HCT116 (cell line): Measurements from ENCODE around the gene CDKL2. TPM values are rescaled to one million over a fixed set of nuclear protein-coding genes. Genes with fewer than 3 reads are reported as not detected.
"Not testable (repeated sequence)": the region's sequence is repeated elsewhere in the genome, so short reads cannot be mapped to it uniquely, and the experiment has no call there.

Experiments
- ATAC-seq: fragments of 200-7000 bp; cut with Tn5 transposase; 2 replicates; pipeline ENCODE4 v1.9.1; 2020; ENCODE audit warnings: mild to moderate bottlenecking, moderate library complexity
- BruUV-seq: library from RNA; stranded (reverse); fragments of 400-500 nt; replicated peaks from 2 replicates; lab custom pipeline; 2021; lab: Mats Ljungman, UMichigan
- CTCF ChIA-PET: fragments of 300-600 bp; sonication (Branson Sonifier 250); formaldehyde crosslinking; loops from one replicate; lab custom pipeline; 2021; ENCODE audit warnings: antibody characterized with exemption; lab: Charles Lee
- POLR2A ChIA-PET: fragments of 300-600, 350-600 bp; sonication (Branson Sonifier 250); formaldehyde crosslinking; loops from one replicate; lab custom pipeline; 2021; ENCODE audit warnings: antibody characterized with exemption; lab: Charles Lee
- RAD21 ChIA-PET, 2 experiments: fragments of 300-600 bp; sonication (Branson Sonifier 250); formaldehyde crosslinking; loops; one replicate each; lab custom pipeline; 2023; ENCODE audit warnings: low total read pairs in 2 of 2; ENCODE audit not compliant: uncharacterized antibody in 2 of 2, unreplicated experiment in 2 of 2, low non-redundant PET in 1 of 2; lab: Charles Lee
- DNase-seq: peaks from one replicate; pipeline ENCODE4 v3.0.0-alpha.2; 2010; ENCODE audit warnings: low read depth, low spot score
- H2AFZ ChIP-seq: fragments of 200-600 bp; shearing (Covaris generic), sonication (generic); 2 replicates; pipeline ENCODE4 v1.6.1; 2017; ENCODE audit warnings: low read depth, mixed run types, mixed read lengths, antibody characterized with exemption, low read length; ENCODE audit not compliant: poor library complexity, severe bottlenecking
- H3K27ac ChIP-seq: 2 replicates; pipeline ENCODE4 v1.5.1; 2012; ENCODE audit warnings: low read depth, low read length
- H3K27me3 ChIP-seq: fragments of 200-600 bp; sonication (generic); 2 replicates; pipeline ENCODE4 v1.6.1; 2016; ENCODE audit warnings: mixed run types, low read length, mixed read lengths; ENCODE audit not compliant: insufficient read depth
- H3K36me3 ChIP-seq, 2 experiments: fragments of 200-500 bp in 1 of 2; fragments of 200-600 bp in 1 of 2; sonication (Bioruptor generic) in 1 of 2; sonication (generic) in 1 of 2; 2 replicates each; pipeline versions ENCODE4 v1.5.1 to v1.6.1; 2014 to 2016; ENCODE audit warnings: low read length in 2 of 2, inconsistent platforms in 1 of 2, mixed read lengths in 1 of 2, mixed run types in 1 of 2; ENCODE audit not compliant: insufficient read depth in 2 of 2, control insufficient read depth in 1 of 2
- H3K4me1 ChIP-seq, 2 experiments: fragments of 200-600 bp in 1 of 2; sonication (generic) in 1 of 2; 2 replicates each; pipeline versions ENCODE4 v1.5.1 to v1.6.1; 2012 to 2017; ENCODE audit warnings: low read length in 2 of 2, inconsistent platforms in 1 of 2, mild to moderate bottlenecking in 1 of 2, mixed read lengths in 1 of 2, mixed run types in 1 of 2, moderate library complexity in 1 of 2; ENCODE audit not compliant: insufficient read depth in 2 of 2, control insufficient read depth in 1 of 2
- H3K4me2 ChIP-seq: fragments of 200-600 bp; sonication (generic); 2 replicates; pipeline ENCODE4 v1.6.1; 2017; ENCODE audit warnings: mixed run types, low read length, mixed read lengths
- H3K4me3 ChIP-seq, 2 experiments: fragments of 200-600 bp in 1 of 2; sonication (generic) in 1 of 2; replicated peaks in 1 of 2; 2 replicates each; pipeline ENCODE4 v1.5.1; 2011 to 2016; ENCODE audit warnings: low read length in 2 of 2, control low read depth in 1 of 2, low read depth in 1 of 2, mild to moderate bottlenecking in 1 of 2, mixed read lengths in 1 of 2, mixed run types in 1 of 2
- H3K79me2 ChIP-seq: fragments of 200-600 bp; sonication (generic); 2 replicates; pipeline ENCODE4 v1.6.1; 2017; ENCODE audit warnings: mild to moderate bottlenecking, mixed run types, low read length, moderate library complexity, mixed read lengths; ENCODE audit not compliant: insufficient read depth
- H3K9ac ChIP-seq: fragments of 200-600 bp; sonication (generic); 2 replicates; pipeline ENCODE4 v1.6.1; 2016; ENCODE audit warnings: low read length, mixed read lengths
- H3K9me2 ChIP-seq: fragments of 200-600 bp; sonication (generic), shearing (Covaris generic); 2 replicates; pipeline ENCODE4 v1.6.1; 2017; ENCODE audit warnings: mixed run types, mild to moderate bottlenecking, moderate library complexity; ENCODE audit not compliant: insufficient read depth
- H3K9me3 ChIP-seq, 2 experiments: fragments of 200-500 bp in 1 of 2; fragments of 200-600 bp in 1 of 2; sonication (Bioruptor generic) in 1 of 2; sonication (generic) in 1 of 2; 2 replicates each; pipeline ENCODE4 v1.6.1; 2014 to 2017; ENCODE audit warnings: low read length in 2 of 2, mixed read lengths in 2 of 2, inconsistent platforms in 1 of 2, low read depth in 1 of 2, mild to moderate bottlenecking in 1 of 2, mixed run types in 1 of 2, moderate library complexity in 1 of 2; ENCODE audit not compliant: control insufficient read depth in 1 of 2, insufficient read depth in 1 of 2
- H4K20me1 ChIP-seq: fragments of 200-600 bp; sonication (generic), shearing (Covaris generic); 2 replicates; pipeline ENCODE4 v1.6.1; 2017; ENCODE audit warnings: mixed run types, mild to moderate bottlenecking, moderate library complexity; ENCODE audit not compliant: insufficient read depth
- CBX3 ChIP-seq: IDR thresholded peaks from 2 replicates; pipeline ENCODE4 v1.6.1; 2012; ENCODE audit warnings: low read depth
- EGR1 ChIP-seq: IDR thresholded peaks from 2 replicates; pipeline ENCODE4 v1.6.1; 2012; ENCODE audit warnings: low read depth
- ELF1 ChIP-seq: IDR thresholded peaks from 2 replicates; pipeline ENCODE4 v1.6.1; 2012; ENCODE audit warnings: low read depth, borderline replicate concordance
- EZH2 ChIP-seq: fragments of 200-600 bp; sonication (generic); IDR thresholded peaks from 2 replicates; pipeline ENCODE4 v1.6.1; 2017; ENCODE audit warnings: antibody characterized with exemption, mixed run types
- JUND ChIP-seq: IDR thresholded peaks from 2 replicates; pipeline ENCODE4 v1.6.1; 2012
- POLR2AphosphoS5 ChIP-seq: IDR thresholded peaks from 2 replicates; pipeline ENCODE4 v1.6.1; 2011; ENCODE audit warnings: mild to moderate bottlenecking, low read depth, low read length, moderate library complexity
- RAD21 ChIP-seq: IDR thresholded peaks from 2 replicates; pipeline ENCODE4 v1.6.1; 2012; ENCODE audit warnings: low read depth, mild to moderate bottlenecking
- SIN3A ChIP-seq: IDR thresholded peaks from 2 replicates; pipeline ENCODE4 v1.6.1; 2012; ENCODE audit warnings: low read depth
- SP1 ChIP-seq: IDR thresholded peaks from 2 replicates; pipeline ENCODE4 v1.6.1; 2012; ENCODE audit warnings: low read depth
- ZBTB33 ChIP-seq: IDR thresholded peaks from 2 replicates; pipeline ENCODE4 v1.6.1; 2011; ENCODE audit warnings: mild to moderate bottlenecking, low read length, moderate library complexity; ENCODE audit not compliant: insufficient replicate concordance; ENCODE audit errors: extremely low read depth
- ZNF274 ChIP-seq: fragments of 200-500 bp; sonication (Bioruptor generic); IDR thresholded peaks from 2 replicates; pipeline ENCODE4 v1.6.1; 2014; ENCODE audit warnings: mild to moderate bottlenecking, low read depth, low read length, inconsistent platforms
- intact Hi-C: fragments of 100-400 bp; cut with micrococcal nuclease; formaldehyde crosslinking; loops from 2 replicates; pipeline ENCODE4 v1.10.0; 2022
- total RNA-seq: library from RNA; stranded (reverse); gene quantifications from one replicate; pipeline ENCODE4 v1.2.1, GENCODE V29; 2021; ENCODE audit not compliant: unreplicated experiment
- TF ChIP-seq, protein P1 (sequence below): IDR thresholded peaks from 2 replicates; pipeline ENCODE4 v1.6.1; 2012

CDKL2 gene
- total RNA-seq, 1 experiment from 2014 or later, result 1.2 TPM

- Histone ChIP-seq H3K9me3 (no peaks in the 10 kb centered on the region), H3K79me2 (peaks cover 96% of the 10 kb centered on the region), H3K27me3 (no peaks in the 10 kb centered on the region), H3K4me2 (no peak overlapping the region), H3K36me3 (no peaks in the 10 kb centered on the region), H3K27ac (no peak overlapping the region), H3K9ac (no peak overlapping the region), H3K4me1 (peaks cover 2 to 14% of the 10 kb centered on the region in 2 experiments; a peak in 3 of 4 replicates), H3K9me2 (no peaks in the 10 kb centered on the region), H2AFZ (no peak overlapping the region), H3K4me3 (no peak overlapping the region), H4K20me1 (peaks cover 35% of the 10 kb centered on the region)
- intact Hi-C loops, result no loop called here
- DNase-seq, result no peak
- RAD21 ChIA-PET, result no interaction called here
- CTCF ChIA-PET, result no interaction called here
- TF ChIP-seq RAD21 (no peak), CBX3 (no peak)
- no peak for ATAC-seq
- BruUV-seq, result no TSS peak
- POLR2A ChIA-PET, result interaction anchor here (1.0 kb wide), 1 partner anchor 14 kb away, joined by 3 read pairs; no protein-coding TSS in a partner anchor
Measured at GRCh38 chr4:75668596-75668995, 38.3 kb upstream of the CDKL2 start.

- ATAC-seq, intact Hi-C loops, H3K9me3 ChIP-seq, H3K27me3 ChIP-seq, POLR2A ChIA-PET, DNase-seq, H3K9ac ChIP-seq, H3K4me2 ChIP-seq, H3K36me3 ChIP-seq, H2AFZ ChIP-seq, H3K4me3 ChIP-seq, RAD21 ChIA-PET, H3K9me2 ChIP-seq, H3K27ac ChIP-seq, BruUV-seq: not testable (repeated sequence)
- Histone ChIP-seq H3K79me2 (peaks cover 100% of the 10 kb centered on the region), H3K4me1 (peaks cover 2 to 13% of the 10 kb centered on the region in 2 experiments; a peak in 3 of 4 replicates), H4K20me1 (peaks cover 35% of the 10 kb centered on the region)
- CTCF ChIA-PET, result interaction anchor here (0.6 kb wide), 1 partner anchor 39 kb away, joined by 3 read pairs; no protein-coding TSS in a partner anchor
Measured at GRCh38 chr4:75667636-75668035, 37.3 kb upstream of the CDKL2 start.

DNA sequence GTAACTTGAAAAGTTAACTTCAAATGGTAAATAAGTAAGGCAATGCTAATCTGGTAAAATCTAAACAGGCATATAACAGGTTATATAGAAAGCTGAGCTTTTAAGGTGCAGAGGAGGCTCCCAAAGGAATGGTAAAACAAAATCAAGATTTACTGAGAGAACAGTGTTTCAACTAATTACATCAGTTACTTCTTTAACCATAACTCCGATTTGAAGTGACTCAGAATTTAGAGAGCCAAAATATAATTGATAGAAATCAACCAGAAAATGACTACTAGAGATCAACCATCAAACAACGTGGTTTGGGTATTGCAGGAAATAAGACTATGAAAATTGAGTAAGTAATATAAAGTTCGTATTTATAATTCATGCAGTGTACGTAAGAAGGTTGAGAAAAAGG lies 36.0 kb upstream of the CDKL2 start:
- no peak overlapping the region for H2AFZ ChIP-seq
- POLR2A ChIA-PET, result no interaction called here
- H3K79me2 ChIP-seq, result peaks cover 100% of the 10 kb centered on the region
- BruUV-seq, result no TSS peak
- H3K9me3 ChIP-seq, result no peaks in the 10 kb centered on the region
- H3K4me2 ChIP-seq, result no peak overlapping the region
- H3K36me3 ChIP-seq, result no peaks in the 10 kb centered on the region
- DNase-seq, result no peak
- H4K20me1 ChIP-seq, result peaks cover 32% of the 10 kb centered on the region
- H3K27ac ChIP-seq, result no peak overlapping the region
- CTCF ChIA-PET, result no interaction called here
- H3K4me1 ChIP-seq, result peaks cover 2 to 6% of the 10 kb centered on the region in 2 experiments; a peak in 3 of 4 replicates
- H3K4me3 ChIP-seq, result no peak overlapping the region
- no peak overlapping the region for H3K9ac ChIP-seq
- ATAC-seq, result no peak
- H3K9me2 ChIP-seq, result no peaks in the 10 kb centered on the region
- RAD21 ChIA-PET, result no interaction called here
- no peaks in the 10 kb centered on the region for H3K27me3 ChIP-seq
- intact Hi-C loops, result no loop called here
- TF ChIP-seq ZBTB33, result no peak
- no peak for TF ChIP-seq EZH2
- TF ChIP-seq SP1, result no peak
- TF ChIP-seq EGR1, result no peak
- TF ChIP-seq RAD21, result no peak
- TF ChIP-seq POLR2AphosphoS5, result no peak
- TF ChIP-seq ELF1, result no peak
- TF ChIP-seq, protein P1, sequence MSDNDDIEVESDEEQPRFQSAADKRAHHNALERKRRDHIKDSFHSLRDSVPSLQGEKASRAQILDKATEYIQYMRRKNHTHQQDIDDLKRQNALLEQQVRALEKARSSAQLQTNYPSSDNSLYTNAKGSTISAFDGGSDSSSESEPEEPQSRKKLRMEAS, result no peak
- TF ChIP-seq SIN3A, result no peak
- TF ChIP-seq JUND, result no peak
- no peak for TF ChIP-seq ZNF274
